Measurements from ENCODE around the gene DNAJC6. TPM values are rescaled to one million over a fixed set of nuclear protein-coding genes. Genes with fewer than 3 reads are reported as not detected.
A peak's percentile ranks its signal among the peaks of the same experiment; 100 is the strongest.

DNAJC6 gene
- total and polyA plus RNA-seq, 2 of the 13 experiments (the other 11 are each of a cell fraction or from before 2014, with no cell fraction given) = 1.0 to 1.6 TPM

GRCh38 chr1:65420590-65421350 lies 111.4 kb downstream of the DNAJC6 start, which contains the start of the genes LEPR and LEPROT (continued):
- no peak for TF ChIP-seq HNF1A (IDR thresholded peaks at IDR 0.05; ENCODE audit: low read depth)
- peak; percentile 43; the same call in 1 of the 2 replicates for TF ChIP-seq HNF1A (CRISPR knock-in tag; IDR thresholded peaks at IDR 0.05; ENCODE audit: borderline replicate concordance)
- TF ChIP-seq CHD2 (IDR thresholded peaks at IDR 0.05; ENCODE audit: low read depth, low read length) = no peak
- no peak for TF ChIP-seq ARID3A (IDR thresholded peaks at IDR 0.05; ENCODE audit: low read depth, low read length)
- TF ChIP-seq NFATC3 (CRISPR knock-in tag; IDR thresholded peaks at IDR 0.05) = no peak
- TF ChIP-seq ZFP41 (CRISPR knock-in tag; IDR thresholded peaks at IDR 0.05; ENCODE audit: borderline replicate concordance) = no peak
- TF ChIP-seq MAF1 (CRISPR knock-in tag; IDR thresholded peaks at IDR 0.05; ENCODE audit: borderline replicate concordance) = peak; percentile 70; the same call in 1 of the 2 replicates
- peak; percentile 68 for TF ChIP-seq KAT8 (CRISPR knock-in tag; IDR thresholded peaks at IDR 0.05)
- TF ChIP-seq NCOA5 (CRISPR knock-in tag; IDR thresholded peaks at IDR 0.05) = no peak
- TF ChIP-seq ZHX1 (CRISPR knock-in tag; IDR thresholded peaks at IDR 0.05; ENCODE audit: low read depth) = no peak
- TF ChIP-seq POLR2G (IDR thresholded peaks at IDR 0.05; ENCODE audit: low read depth, low read length) = peak; percentile 77
- no peak for TF ChIP-seq ESRRA (CRISPR knock-in tag; IDR thresholded peaks at IDR 0.05; ENCODE audit: low read depth)
- peak; percentile 96 for TF ChIP-seq PHF8 (CRISPR knock-in tag; IDR thresholded peaks at IDR 0.05)
- peak; percentile 69; the same call in 1 of the 2 replicates for TF ChIP-seq KAT7 (CRISPR knock-in tag; IDR thresholded peaks at IDR 0.05; ENCODE audit: borderline replicate concordance)
- TF ChIP-seq ZNF703 (CRISPR knock-in tag; IDR thresholded peaks at IDR 0.05; ENCODE audit: borderline replicate concordance) = no peak
- TF ChIP-seq MAZ (IDR thresholded peaks at IDR 0.05; ENCODE audit: borderline replicate concordance, low read depth, low read length) = peak; percentile 4; the same call in 1 of the 2 replicates
- peak; percentile 79; the same call in 1 of the 2 replicates for TF ChIP-seq MAZ (CRISPR knock-in tag; IDR thresholded peaks at IDR 0.05; ENCODE audit: low read depth)
- TF ChIP-seq MTF1 (CRISPR knock-in tag; IDR thresholded peaks at IDR 0.05) = no peak
- TF ChIP-seq ZNF709 (CRISPR knock-in tag; IDR thresholded peaks at IDR 0.05) = no peak
- TF ChIP-seq ELF3 (CRISPR knock-in tag; IDR thresholded peaks at IDR 0.05) = peak; percentile 66
- TF ChIP-seq ZKSCAN8 (CRISPR knock-in tag; IDR thresholded peaks at IDR 0.05; ENCODE audit: borderline replicate concordance) = no peak
- no peak for TF ChIP-seq SRSF4 (IDR thresholded peaks at IDR 0.05; ENCODE audit: low read depth, low read length, poor library complexity, severe bottlenecking)
